HG03064 (cell line): ENCODE data around the gene MIPEP.

Source experiments
- ATAC-seq: cut with Tn5 transposase; IDR thresholded peaks from one replicate; pipeline ENCODE4 v1.9.1; 2021; ENCODE audit warnings: low read depth; ENCODE audit not compliant: unreplicated experiment

The MIPEP gene

GRCh38 chr13:23855360-23855759 is 33.8 kb downstream of the MIPEP start:
- no peak for ATAC-seq

GRCh38 chr13:23852351-23852750 is 36.8 kb downstream of the MIPEP start:
- ATAC-seq: peak; percentile 55

- ATAC-seq: no peak
Measured at GRCh38 chr13:23851106-23851505, 38.1 kb downstream of the MIPEP start.

GRCh38 chr13:23850134-23850533 is 39.1 kb downstream of the MIPEP start:
- no peak for ATAC-seq

GRCh38 chr13:23849670-23850069 is 39.5 kb downstream of the MIPEP start:
- no peak for ATAC-seq

- no peak for ATAC-seq
Measured at GRCh38 chr13:23848646-23849141, 40.5 kb downstream of the MIPEP start.

GRCh38 chr13:23848019-23848418 is 41.2 kb downstream of the MIPEP start:
- no peak for ATAC-seq

GRCh38 chr13:23847497-23847896 is 41.7 kb downstream of the MIPEP start:
- ATAC-seq: no peak

- ATAC-seq: peak; percentile 34
Measured at GRCh38 chr13:23845105-23845725, 44.0 kb downstream of the MIPEP start.

GRCh38 chr13:23844132-23844531 is 45.1 kb downstream of the MIPEP start:
- no peak for ATAC-seq

- ATAC-seq: no peak
Measured at GRCh38 chr13:23843436-23843835, 45.8 kb downstream of the MIPEP start.

- no peak for ATAC-seq
Measured at GRCh38 chr13:23842406-23842805, 46.8 kb downstream of the MIPEP start.

GRCh38 chr13:23833733-23834611 is 55.2 kb downstream of the MIPEP start:
- ATAC-seq: no peak

- no peak for ATAC-seq
Measured at GRCh38 chr13:23828866-23829265, 60.3 kb downstream of the MIPEP start.

- ATAC-seq: no peak
Measured at GRCh38 chr13:23828086-23828485, 61.1 kb downstream of the MIPEP start.

- no peak for ATAC-seq
Measured at GRCh38 chr13:23825179-23825578, 64.0 kb downstream of the MIPEP start.

- ATAC-seq: no peak
Measured at GRCh38 chr13:23824371-23824770, 64.8 kb downstream of the MIPEP start.

GRCh38 chr13:23822252-23822824 is 66.9 kb downstream of the MIPEP start:
- no peak for ATAC-seq

GRCh38 chr13:23820530-23820929 is 68.7 kb downstream of the MIPEP start:
- no peak for ATAC-seq

GRCh38 chr13:23817830-23818229 is 71.4 kb downstream of the MIPEP start:
- ATAC-seq: no peak

- ATAC-seq: no peak
Measured at GRCh38 chr13:23817136-23817535, 72.1 kb downstream of the MIPEP start.
